HepG2 (cell line): ENCODE results near the gene RASL12. TPM values are rescaled to one million over a fixed set of nuclear protein-coding genes. Genes with fewer than 3 reads are reported as not detected.

Experiments used
- BCLAF1 ChIP-seq: fragments of 450-650 bp; IDR thresholded peaks from 2 replicates; pipeline ENCODE4 v1.6.1; 2017; ENCODE audit warnings: mild to moderate bottlenecking
- BHLHE40 ChIP-seq: IDR thresholded peaks from 2 replicates; pipeline ENCODE4 v1.6.1; 2011; ENCODE audit warnings: low read length, improper control_type of control experiment
- CCDC6 ChIP-seq: sonication (generic); formaldehyde crosslinking; IDR thresholded peaks from 2 replicates; pipeline ENCODE4 v1.8.1; 2022; ENCODE audit warnings: mild to moderate bottlenecking, missing genetic modification reagents, moderate library complexity
- KDM6A ChIP-seq: IDR thresholded peaks from 2 replicates; pipeline ENCODE4 v1.6.1; 2016; ENCODE audit warnings: low read depth
- NKX3-1 ChIP-seq: sonication (generic); formaldehyde crosslinking; IDR thresholded peaks from 2 replicates; pipeline ENCODE4 v1.5.0; 2020; ENCODE audit warnings: missing genetic modification reagents
- SIN3A ChIP-seq: IDR thresholded peaks from 2 replicates; pipeline ENCODE4 v1.6.1; 2011; ENCODE audit warnings: low read depth, mild to moderate bottlenecking, control low read depth, low read length, borderline replicate concordance
- SMAD1 ChIP-seq: sonication (generic); formaldehyde crosslinking; IDR thresholded peaks from 2 replicates; pipeline ENCODE4 v1.4.0; 2020; ENCODE audit warnings: missing genetic modification reagents, low read depth, mild to moderate bottlenecking, borderline replicate concordance
- TBX2 ChIP-seq: sonication (generic); formaldehyde crosslinking; IDR thresholded peaks from 2 replicates; pipeline ENCODE4 v1.5.0; 2020; ENCODE audit warnings: missing genetic modification reagents, mild to moderate bottlenecking, borderline replicate concordance
- TEAD3 ChIP-seq: optimal IDR thresholded peaks from 2 replicates; pipeline ENCODE3; 2016; ENCODE audit warnings: borderline replicate concordance
- TSC22D2 ChIP-seq: sonication (generic); formaldehyde crosslinking; IDR thresholded peaks from 2 replicates; pipeline ENCODE4 v1.5.1; 2020; ENCODE audit warnings: missing genetic modification reagents, mild to moderate bottlenecking, borderline replicate concordance
- ZBTB3 ChIP-seq: sonication (generic); formaldehyde crosslinking; IDR thresholded peaks from 2 replicates; pipeline ENCODE4 v1.4.0; 2020; ENCODE audit warnings: low read depth, mild to moderate bottlenecking, moderate library complexity, missing genetic modification reagents, borderline replicate concordance
- ZFX ChIP-seq: sonication (generic); formaldehyde crosslinking; IDR thresholded peaks from 2 replicates; pipeline ENCODE4 v1.4.0; 2020; ENCODE audit warnings: mild to moderate bottlenecking, low read depth, missing genetic modification reagents, moderate library complexity
- ZNF501 ChIP-seq: sonication (generic); formaldehyde crosslinking; IDR thresholded peaks from 2 replicates; pipeline ENCODE4 v1.5.1; 2020; ENCODE audit warnings: mild to moderate bottlenecking, moderate library complexity, missing genetic modification reagents
- ZNF556 ChIP-seq: sonication (generic); formaldehyde crosslinking; IDR thresholded peaks from 2 replicates; pipeline ENCODE4 v1.4.0; 2020; ENCODE audit warnings: mild to moderate bottlenecking, missing genetic modification reagents, borderline replicate concordance
- ZNF607 ChIP-seq: sonication (generic); formaldehyde crosslinking; IDR thresholded peaks from 2 replicates; pipeline ENCODE4 v1.5.1; 2020; ENCODE audit warnings: missing genetic modification reagents, mild to moderate bottlenecking, borderline replicate concordance
- ZNF619 ChIP-seq: sonication (generic); formaldehyde crosslinking; IDR thresholded peaks from 2 replicates; pipeline ENCODE4 v1.4.0; 2020; ENCODE audit warnings: mild to moderate bottlenecking, missing genetic modification reagents
- ZNF687 ChIP-seq: sonication (generic); formaldehyde crosslinking; IDR thresholded peaks from 2 replicates; pipeline ENCODE4 v1.5.1; 2020; ENCODE audit warnings: mild to moderate bottlenecking, missing genetic modification reagents, moderate library complexity
- polyA plus RNA-seq, 8 experiments: library from polyadenylated mRNA; depleted of rRNA in 3 of 8; stranded (reverse) in 7 of 8; unstranded in 1 of 8; fragments of >200 nt; fragmentation: Illumina TruSeq in 4 of 8; extraction: Trizol in 4 of 8; gene quantifications; 2 replicates each; pipeline versions ENCODE4 v1.2.1 to v1.2.3, GENCODE V29; 2011 to 2016; ENCODE audit warnings: low read depth in 4 of 8, missing spikeins in 1 of 8, mixed read lengths in 1 of 8; ENCODE audit not compliant: insufficient read depth in 1 of 8
- total RNA-seq, 5 experiments: library from RNA; depleted of rRNA; stranded (reverse); fragments of >200 nt; fragmentation: Illumina TruSeq; extraction: Trizol; gene quantifications; 2 replicates each; pipeline ENCODE4 v1.2.3, GENCODE V29; 2016; ENCODE audit warnings: low read depth in 1 of 5
- TF ChIP-seq, protein P1 (sequence below): sonication (generic); formaldehyde crosslinking; IDR thresholded peaks from 2 replicates; pipeline ENCODE4 v1.4.0; 2020; ENCODE audit warnings: missing genetic modification reagents, borderline replicate concordance
- TF ChIP-seq, protein P2 (sequence below): IDR thresholded peaks from 2 replicates; pipeline ENCODE4 v1.6.1; 2016; ENCODE audit warnings: low read depth, borderline replicate concordance

RASL12 gene
- total and polyA plus RNA-seq, 2 of the 13 experiments (the other 11 are each of a cell fraction or from before 2014, with no cell fraction given): 0.16 to 0.55 TPM

DNA sequence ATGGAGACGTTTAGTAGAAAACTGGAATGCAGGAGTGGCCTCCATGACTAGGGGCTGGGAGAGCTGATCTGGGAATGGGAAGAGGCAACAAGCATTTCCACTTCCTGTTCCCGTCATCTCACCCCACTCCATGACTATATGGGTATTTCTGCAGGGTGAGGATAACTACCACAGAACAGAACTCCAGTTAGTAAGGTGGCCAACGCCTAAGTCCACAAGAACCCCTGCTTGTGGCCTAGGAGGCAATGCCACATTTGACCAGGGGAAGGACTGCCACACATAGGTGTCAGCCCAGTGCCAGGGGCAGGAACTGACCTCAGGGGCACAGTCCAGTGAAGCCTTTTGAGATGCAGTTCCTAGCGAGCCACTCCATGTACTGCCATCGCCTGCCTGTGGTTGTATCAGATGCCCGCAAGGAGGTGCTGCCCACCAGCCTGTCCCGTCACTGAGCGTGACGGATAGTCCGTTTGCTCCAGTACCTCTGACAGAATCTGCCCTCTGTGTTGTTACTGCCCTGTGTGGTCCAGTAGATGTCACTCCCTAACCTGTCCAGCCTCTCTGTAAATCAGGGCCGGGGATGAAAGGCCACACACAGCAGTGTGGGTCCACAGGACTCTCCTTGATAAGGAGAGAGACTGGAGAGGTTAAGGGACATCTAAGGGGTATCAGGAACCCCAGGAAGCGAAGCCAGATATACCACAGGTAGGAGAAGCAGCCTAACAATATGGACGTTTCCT lies 34.8 kb downstream of the RASL12 start (continued):
- TF ChIP-seq ZNF687 (CRISPR knock-in tag): peak; percentile 85
- TF ChIP-seq BCLAF1: no peak
- TF ChIP-seq ZNF607 (CRISPR knock-in tag): no peak
- peak; percentile 84 for TF ChIP-seq TBX2 (CRISPR knock-in tag)
- TF ChIP-seq CCDC6: peak; percentile 73; the same call in 1 of the 2 replicates
- TF ChIP-seq NKX3-1 (CRISPR knock-in tag): no peak
- TF ChIP-seq ZNF501 (CRISPR knock-in tag): peak; percentile 84
- TF ChIP-seq ZNF556 (CRISPR knock-in tag): no peak; the same call in 1 of the 2 replicates
- 0 out of 2 replicates have a peak, but pooled peaks have one; percentile 28 for TF ChIP-seq BHLHE40
- peak; percentile 65; the same call in 1 of the 2 replicates for TF ChIP-seq SIN3A
- TF ChIP-seq ZFX (CRISPR knock-in tag): peak; percentile 59; the same call in 1 of the 2 replicates
- 0 out of 2 replicates have a peak, but pooled peaks have one; percentile 28 for TF ChIP-seq ZNF619 (CRISPR knock-in tag)
- peak; percentile 49; the same call in 1 of the 2 replicates for TF ChIP-seq SMAD1
- TF ChIP-seq, protein P1, sequence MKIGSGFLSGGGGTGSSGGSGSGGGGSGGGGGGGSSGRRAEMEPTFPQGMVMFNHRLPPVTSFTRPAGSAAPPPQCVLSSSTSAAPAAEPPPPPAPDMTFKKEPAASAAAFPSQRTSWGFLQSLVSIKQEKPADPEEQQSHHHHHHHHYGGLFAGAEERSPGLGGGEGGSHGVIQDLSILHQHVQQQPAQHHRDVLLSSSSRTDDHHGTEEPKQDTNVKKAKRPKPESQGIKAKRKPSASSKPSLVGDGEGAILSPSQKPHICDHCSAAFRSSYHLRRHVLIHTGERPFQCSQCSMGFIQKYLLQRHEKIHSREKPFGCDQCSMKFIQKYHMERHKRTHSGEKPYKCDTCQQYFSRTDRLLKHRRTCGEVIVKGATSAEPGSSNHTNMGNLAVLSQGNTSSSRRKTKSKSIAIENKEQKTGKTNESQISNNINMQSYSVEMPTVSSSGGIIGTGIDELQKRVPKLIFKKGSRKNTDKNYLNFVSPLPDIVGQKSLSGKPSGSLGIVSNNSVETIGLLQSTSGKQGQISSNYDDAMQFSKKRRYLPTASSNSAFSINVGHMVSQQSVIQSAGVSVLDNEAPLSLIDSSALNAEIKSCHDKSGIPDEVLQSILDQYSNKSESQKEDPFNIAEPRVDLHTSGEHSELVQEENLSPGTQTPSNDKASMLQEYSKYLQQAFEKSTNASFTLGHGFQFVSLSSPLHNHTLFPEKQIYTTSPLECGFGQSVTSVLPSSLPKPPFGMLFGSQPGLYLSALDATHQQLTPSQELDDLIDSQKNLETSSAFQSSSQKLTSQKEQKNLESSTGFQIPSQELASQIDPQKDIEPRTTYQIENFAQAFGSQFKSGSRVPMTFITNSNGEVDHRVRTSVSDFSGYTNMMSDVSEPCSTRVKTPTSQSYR (CRISPR knock-in tag): no peak
- no peak for TF ChIP-seq TSC22D2 (CRISPR knock-in tag)
- TF ChIP-seq, protein P2, sequence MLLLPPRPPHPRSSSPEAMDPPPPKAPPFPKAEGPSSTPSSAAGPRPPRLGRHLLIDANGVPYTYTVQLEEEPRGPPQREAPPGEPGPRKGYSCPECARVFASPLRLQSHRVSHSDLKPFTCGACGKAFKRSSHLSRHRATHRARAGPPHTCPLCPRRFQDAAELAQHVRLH (CRISPR knock-in tag): peak; percentile 51; the same call in 1 of the 2 replicates
- TF ChIP-seq KDM6A (CRISPR knock-in tag): no peak; the same call in 1 of the 2 replicates
- TF ChIP-seq ZBTB3 (CRISPR knock-in tag): no peak
- peak; percentile 87 for TF ChIP-seq TEAD3
